ENCODE measurements around the gene HOXA10.

HOXA10 gene

GRCh38 chr7:27145165-27145913 is 28.8 kb downstream of the HOXA10 start:
- DNase-seq (ENCODE audit: low spot score), result no peak

- no peak for DNase-seq (ENCODE audit: low spot score)
Measured at GRCh38 chr7:27144781-27145164, 29.3 kb downstream of the HOXA10 start.

- DNase-seq (ENCODE audit: low spot score), result no peak
Measured at GRCh38 chr7:27143950-27144780, 30.0 kb downstream of the HOXA10 start.

GRCh38 chr7:27143023-27143949 is 30.8 kb downstream of the HOXA10 start, which contains the start of gene HOXA5:
TSS of gene HOXA5 (minus strand) at chr7:27143681. CDS start at chr7:27143607, 74 bp downstream.
- peak; percentile 53 for DNase-seq (ENCODE audit: low spot score)

- DNase-seq (ENCODE audit: low spot score), result no peak
Measured at GRCh38 chr7:27142580-27143022, 31.5 kb downstream of the HOXA10 start.

GRCh38 chr7:27141923-27142579 is 32.1 kb downstream of the HOXA10 start:
- no peak for DNase-seq (ENCODE audit: low spot score)

GRCh38 chr7:27141137-27141922 is 32.8 kb downstream of the HOXA10 start:
- no peak for DNase-seq (ENCODE audit: low spot score)

- DNase-seq (ENCODE audit: low spot score), result no peak
Measured at GRCh38 chr7:27140126-27140857, 33.8 kb downstream of the HOXA10 start.

- no peak for DNase-seq (ENCODE audit: low spot score)
Measured at GRCh38 chr7:27139334-27140125, 34.6 kb downstream of the HOXA10 start.

GRCh38 chr7:27138985-27139333 is 35.2 kb downstream of the HOXA10 start:
- DNase-seq (ENCODE audit: low spot score), result no peak

GRCh38 chr7:27138472-27138871 is 35.6 kb downstream of the HOXA10 start:
- no peak for DNase-seq (ENCODE audit: low spot score)

GRCh38 chr7:27137640-27138315 is 36.3 kb downstream of the HOXA10 start:
- no peak for DNase-seq (ENCODE audit: low spot score)

GRCh38 chr7:27134392-27134791 is 39.7 kb downstream of the HOXA10 start:
- no peak for DNase-seq (ENCODE audit: low spot score)

GRCh38 chr7:27133409-27134231 is 40.5 kb downstream of the HOXA10 start:
- DNase-seq (ENCODE audit: low spot score), result no peak

- DNase-seq (ENCODE audit: low spot score), result no peak
Measured at GRCh38 chr7:27132978-27133377, 41.1 kb downstream of the HOXA10 start.

GRCh38 chr7:27132214-27132613 is 41.9 kb downstream of the HOXA10 start:
- no peak for DNase-seq (ENCODE audit: low spot score)

GRCh38 chr7:27131390-27131819 is 42.7 kb downstream of the HOXA10 start:
- no peak for DNase-seq (ENCODE audit: low spot score)

Measured in pons (tissue), 1 donor.